ENCODE measurements around the gene ACSM6.

DNA sequence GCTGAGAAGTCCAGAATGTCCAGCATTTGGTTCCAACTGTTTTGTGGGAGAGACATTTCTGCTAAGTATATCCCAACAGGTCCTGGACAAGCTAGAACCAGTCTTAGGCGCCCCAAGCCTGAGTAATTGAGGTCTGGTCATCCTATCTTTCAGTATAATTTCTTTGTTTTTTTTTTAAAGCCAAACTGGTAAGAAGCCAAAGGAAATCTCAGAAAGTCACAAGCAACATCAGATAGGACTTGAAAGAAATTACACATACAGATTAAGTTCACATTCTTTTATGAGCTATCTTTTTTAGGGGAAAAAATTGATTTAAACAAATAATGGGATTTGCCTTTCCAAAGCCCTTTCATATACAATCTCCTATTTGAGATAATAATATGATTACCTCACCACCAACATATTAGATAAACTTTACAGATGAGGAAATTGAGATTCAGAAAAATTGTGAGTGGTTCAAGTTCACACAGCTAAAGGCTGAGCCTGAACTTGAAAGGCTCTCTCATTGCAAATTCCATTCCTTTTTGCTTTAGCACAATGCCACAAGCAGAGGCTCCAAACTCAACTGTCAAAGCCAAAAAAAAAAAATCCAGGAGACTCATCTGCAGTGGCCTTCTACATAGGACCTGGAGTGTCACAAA, 81.8 kb downstream of the ACSM6 start:
- no peak for TF ChIP-seq EZH2 (IDR thresholded peaks at IDR 0.05; ENCODE audit: low read length, missing control alignments)
- TF ChIP-seq, protein P1, sequence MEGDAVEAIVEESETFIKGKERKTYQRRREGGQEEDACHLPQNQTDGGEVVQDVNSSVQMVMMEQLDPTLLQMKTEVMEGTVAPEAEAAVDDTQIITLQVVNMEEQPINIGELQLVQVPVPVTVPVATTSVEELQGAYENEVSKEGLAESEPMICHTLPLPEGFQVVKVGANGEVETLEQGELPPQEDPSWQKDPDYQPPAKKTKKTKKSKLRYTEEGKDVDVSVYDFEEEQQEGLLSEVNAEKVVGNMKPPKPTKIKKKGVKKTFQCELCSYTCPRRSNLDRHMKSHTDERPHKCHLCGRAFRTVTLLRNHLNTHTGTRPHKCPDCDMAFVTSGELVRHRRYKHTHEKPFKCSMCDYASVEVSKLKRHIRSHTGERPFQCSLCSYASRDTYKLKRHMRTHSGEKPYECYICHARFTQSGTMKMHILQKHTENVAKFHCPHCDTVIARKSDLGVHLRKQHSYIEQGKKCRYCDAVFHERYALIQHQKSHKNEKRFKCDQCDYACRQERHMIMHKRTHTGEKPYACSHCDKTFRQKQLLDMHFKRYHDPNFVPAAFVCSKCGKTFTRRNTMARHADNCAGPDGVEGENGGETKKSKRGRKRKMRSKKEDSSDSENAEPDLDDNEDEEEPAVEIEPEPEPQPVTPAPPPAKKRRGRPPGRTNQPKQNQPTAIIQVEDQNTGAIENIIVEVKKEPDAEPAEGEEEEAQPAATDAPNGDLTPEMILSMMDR (conservative IDR thresholded peaks at IDR 0.05 in 1 of 2, IDR thresholded peaks at IDR 0.05 in 1 of 2; ENCODE audit: low read depth in 1 of 2, low read length in 2 of 2), result no peak
